Astrocyte of the cerebellum (primary cell): ENCODE results near the gene COL6A1.

Source experiments
- DNase-seq: peaks from one replicate; pipeline ENCODE4 v3.0.0-alpha.2; 2011; ENCODE audit warnings: low read depth
- H3K4me3 ChIP-seq: 2 replicates; pipeline ENCODE4 v1.5.1; 2011; ENCODE audit warnings: mild to moderate bottlenecking, low read depth, low read length, moderate library complexity
- CTCF ChIP-seq: IDR thresholded peaks from 2 replicates; pipeline ENCODE4 v1.5.1; 2012; ENCODE audit warnings: low read length, low read depth, moderate library complexity, mild to moderate bottlenecking; ENCODE audit errors: missing control alignments
- in situ Hi-C: cut with HindIII; loops from 2 replicates; pipeline ENCODE4 v1.10.0; 2017; ENCODE audit warnings: low sequenced_read_pairs

Gene COL6A1

DNA sequence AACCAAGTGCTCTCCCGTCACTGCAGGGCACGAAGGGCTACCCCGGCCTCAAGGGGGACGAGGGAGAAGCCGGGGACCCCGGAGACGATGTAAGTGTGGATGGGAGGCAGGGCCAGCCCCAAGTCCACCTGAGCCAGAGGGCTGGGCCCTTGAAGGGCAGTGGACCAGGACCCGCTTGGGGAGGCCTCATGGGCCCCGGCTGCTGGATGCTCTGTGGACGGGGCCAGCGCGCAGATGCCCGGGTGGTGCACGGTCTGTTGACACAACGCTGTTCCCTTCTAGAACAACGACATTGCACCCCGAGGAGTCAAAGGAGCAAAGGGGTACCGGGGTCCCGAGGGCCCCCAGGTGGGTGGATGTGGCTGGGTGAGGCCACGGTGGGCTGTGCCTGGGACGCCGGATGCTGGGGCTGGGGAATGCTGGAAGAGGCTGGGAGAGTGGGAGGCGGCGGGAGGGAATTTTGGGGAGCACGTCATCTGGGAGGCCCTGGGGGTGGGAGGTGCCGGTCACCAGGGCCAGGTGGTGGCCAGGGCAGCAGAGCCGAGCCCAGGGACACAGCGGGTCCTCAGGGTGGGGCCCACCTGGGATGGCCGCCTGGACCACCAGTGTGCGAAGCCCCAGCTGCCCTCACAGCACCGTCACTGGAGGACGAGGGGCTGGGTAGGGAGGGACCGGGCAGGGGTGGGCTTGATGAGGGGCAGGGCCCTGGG is 17.5 kb downstream of the COL6A1 start:
- no peak for TF ChIP-seq CTCF
- in situ Hi-C loops, result no loop called here
- no peak for DNase-seq
- no peak overlapping the region for H3K4me3 ChIP-seq

DNA sequence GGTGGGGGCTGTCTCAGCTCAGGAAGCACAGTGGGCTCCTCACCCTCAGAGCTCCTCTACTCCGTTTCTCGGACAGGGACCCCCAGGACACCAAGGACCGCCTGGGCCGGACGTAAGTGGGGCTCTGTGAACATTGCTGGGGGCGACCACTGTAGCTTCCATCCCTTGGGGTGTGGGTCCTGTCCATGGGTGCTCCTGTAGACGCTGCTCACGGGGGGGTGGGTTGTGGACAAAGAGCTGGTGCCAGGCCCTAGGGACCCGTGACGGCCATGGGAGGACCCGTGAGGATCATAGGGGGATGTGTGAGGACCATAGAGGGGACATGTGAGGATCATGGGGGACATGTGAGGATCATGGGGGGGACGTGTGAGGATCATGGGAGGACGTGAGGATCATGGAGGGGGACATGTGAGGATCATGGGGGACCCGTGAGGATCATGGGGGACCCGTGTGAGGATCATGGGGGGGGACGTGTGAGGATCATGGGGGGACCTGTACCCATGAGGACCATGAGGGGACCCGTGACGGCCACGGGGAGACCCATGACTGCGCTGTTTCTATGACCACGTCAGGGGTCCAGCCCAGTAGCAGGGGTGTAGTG is 18.1 kb downstream of the COL6A1 start:
- in situ Hi-C loops, result loop anchor here (5.0 to 10.0 kb wide), 2 partner anchors 53 to 105 kb away; no protein-coding TSS in a partner anchor
- DNase-seq, result no peak
- no peak for TF ChIP-seq CTCF
- no peak overlapping the region for H3K4me3 ChIP-seq

GRCh38 chr21:46000182-46000730 is 18.7 kb downstream of the COL6A1 start:
- no peak for TF ChIP-seq CTCF
- no peak overlapping the region for H3K4me3 ChIP-seq
- DNase-seq, result no peak
- in situ Hi-C loops, result loop anchor here (5.0 to 10.0 kb wide), 2 partner anchors 52 to 105 kb away; no protein-coding TSS in a partner anchor

GRCh38 chr21:46000731-46001641 is 19.4 kb downstream of the COL6A1 start:
- no peak for DNase-seq
- no peak overlapping the region for H3K4me3 ChIP-seq
- in situ Hi-C loops, result loop anchor here (5.0 to 10.0 kb wide), 2 partner anchors 51 to 104 kb away; no protein-coding TSS in a partner anchor
- no peak for TF ChIP-seq CTCF

- no peak for DNase-seq
- in situ Hi-C loops, result loop anchor here (5.0 to 10.0 kb wide), 2 partner anchors 50 to 103 kb away; no protein-coding TSS in a partner anchor
- no peak for TF ChIP-seq CTCF
- H3K4me3 ChIP-seq, result no peak overlapping the region
Observed at GRCh38 chr21:46001821-46002681, 20.5 kb downstream of the COL6A1 start.
